Measurements from ENCODE around the gene WAS.

The WAS gene

GRCh38 chrX:48714573-48714972 is 31.0 kb downstream of the WAS start:
- Histone ChIP-seq H3K4me1 (ENCODE audit: insufficient read depth, poor library complexity, severe bottlenecking) (no peaks in the 10 kb centered on the region), H3K27me3 (ENCODE audit: insufficient read depth, poor library complexity, severe bottlenecking) (no peaks in the 10 kb centered on the region), H3K9me3 (ENCODE audit: severe bottlenecking) (no peaks in the 10 kb centered on the region), H3K4me3 (ENCODE audit: severe bottlenecking) (no peak overlapping the region), H3K36me3 (ENCODE audit: low read depth) (no peaks in the 10 kb centered on the region), H3K27ac (ENCODE audit: poor library complexity, severe bottlenecking) (no peak overlapping the region)
- no peak for TF ChIP-seq CTCF (IDR thresholded peaks at IDR 0.05; ENCODE audit: poor library complexity, severe bottlenecking)
- DNase-seq (ENCODE audit: low spot score) (no peak), ATAC-seq (ENCODE audit: low read depth) (no peak)

- Histone ChIP-seq H3K27ac (ENCODE audit: poor library complexity, severe bottlenecking) (no peak overlapping the region), H3K36me3 (ENCODE audit: low read depth) (no peaks in the 10 kb centered on the region), H3K9me3 (ENCODE audit: severe bottlenecking) (no peaks in the 10 kb centered on the region), H3K4me3 (ENCODE audit: severe bottlenecking) (no peak overlapping the region), H3K27me3 (ENCODE audit: insufficient read depth, poor library complexity, severe bottlenecking) (no peaks in the 10 kb centered on the region), H3K4me1 (ENCODE audit: insufficient read depth, poor library complexity, severe bottlenecking) (no peaks in the 10 kb centered on the region)
- TF ChIP-seq CTCF (IDR thresholded peaks at IDR 0.05; ENCODE audit: poor library complexity, severe bottlenecking) = no peak
- DNase-seq (ENCODE audit: low spot score) = no peak
- ATAC-seq (ENCODE audit: low read depth) = no peak
These were observed 31.5 kb downstream of the WAS start for GRCh38 chrX:48715072-48715471.

- Histone ChIP-seq H3K27me3 (ENCODE audit: insufficient read depth, poor library complexity, severe bottlenecking) (no peaks in the 10 kb centered on the region), H3K4me1 (ENCODE audit: insufficient read depth, poor library complexity, severe bottlenecking) (no peaks in the 10 kb centered on the region), H3K27ac (ENCODE audit: poor library complexity, severe bottlenecking) (no peak overlapping the region), H3K36me3 (ENCODE audit: low read depth) (no peaks in the 10 kb centered on the region), H3K9me3 (ENCODE audit: severe bottlenecking) (no peaks in the 10 kb centered on the region), H3K4me3 (ENCODE audit: severe bottlenecking) (no peak overlapping the region)
- no peak for TF ChIP-seq CTCF (IDR thresholded peaks at IDR 0.05; ENCODE audit: poor library complexity, severe bottlenecking)
- DNase-seq (ENCODE audit: low spot score) = no peak
- no peak for ATAC-seq (ENCODE audit: low read depth)
These were observed 32.4 kb downstream of the WAS start for GRCh38 chrX:48715876-48716502.

- no peak for TF ChIP-seq CTCF (IDR thresholded peaks at IDR 0.05; ENCODE audit: poor library complexity, severe bottlenecking)
- H3K36me3 ChIP-seq (ENCODE audit: low read depth) = no peaks in the 10 kb centered on the region
These were observed 36.4 kb downstream of the WAS start for GRCh38 chrX:48719958-48720357.

GRCh38 chrX:48720577-48721250 is 37.1 kb downstream of the WAS start:
- Histone ChIP-seq H3K27ac (ENCODE audit: poor library complexity, severe bottlenecking) (no peak overlapping the region), H3K27me3 (ENCODE audit: insufficient read depth, poor library complexity, severe bottlenecking) (no peaks in the 10 kb centered on the region), H3K4me3 (ENCODE audit: severe bottlenecking) (no peak overlapping the region), H3K9me3 (ENCODE audit: severe bottlenecking) (no peaks in the 10 kb centered on the region), H3K36me3 (ENCODE audit: low read depth) (no peaks in the 10 kb centered on the region), H3K4me1 (ENCODE audit: insufficient read depth, poor library complexity, severe bottlenecking) (no peaks in the 10 kb centered on the region)
- TF ChIP-seq CTCF (IDR thresholded peaks at IDR 0.05; ENCODE audit: poor library complexity, severe bottlenecking) = no peak
- no peak for ATAC-seq (ENCODE audit: low read depth)
- DNase-seq (ENCODE audit: low spot score) = no peak

More at GRCh38 chrX:48719958-48720357, 36.4 kb downstream of the WAS start:
- Histone ChIP-seq H3K4me3 (ENCODE audit: severe bottlenecking) (no peak overlapping the region), H3K27ac (ENCODE audit: poor library complexity, severe bottlenecking) (no peak overlapping the region), H3K9me3 (ENCODE audit: severe bottlenecking) (no peaks in the 10 kb centered on the region), H3K27me3 (ENCODE audit: insufficient read depth, poor library complexity, severe bottlenecking) (no peaks in the 10 kb centered on the region), H3K4me1 (ENCODE audit: insufficient read depth, poor library complexity, severe bottlenecking) (no peaks in the 10 kb centered on the region)
- no peak for DNase-seq (ENCODE audit: low spot score)
- ATAC-seq (ENCODE audit: low read depth) = no peak
